ENCODE data around the gene FUT8.
"Not testable (repeated sequence)": the region's sequence is repeated elsewhere in the genome, so short reads cannot be mapped to it uniquely, and the experiment has no call there.

Gene FUT8

GRCh38 chr14:65620195-65620594 is 207.7 kb downstream of the FUT8 start:
- no peak for DNase-seq (ENCODE audit: low read depth in 2 of 2)

DNA sequence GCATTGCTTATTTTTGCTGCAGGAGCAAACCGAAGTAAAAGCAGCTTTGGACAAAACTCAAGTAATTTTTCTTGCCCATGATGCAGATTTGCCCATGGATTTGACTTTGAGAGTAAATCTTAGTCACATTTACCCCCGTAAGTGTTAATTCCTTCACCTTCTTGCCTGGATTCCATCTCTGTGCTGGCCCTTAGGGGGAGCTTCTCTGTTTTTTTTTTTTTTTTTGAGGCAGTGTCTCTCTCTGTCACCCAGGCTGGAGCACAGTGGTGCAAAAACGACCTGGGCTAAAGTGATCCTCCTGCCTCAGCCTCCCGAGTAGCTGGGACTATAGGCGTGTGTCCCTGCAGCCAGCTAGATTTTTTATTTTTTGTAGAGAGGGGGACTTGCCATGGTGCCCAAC is 210.2 kb downstream of the FUT8 start:
- DNase-seq (ENCODE audit: low read depth in 2 of 2), result no peak

DNA sequence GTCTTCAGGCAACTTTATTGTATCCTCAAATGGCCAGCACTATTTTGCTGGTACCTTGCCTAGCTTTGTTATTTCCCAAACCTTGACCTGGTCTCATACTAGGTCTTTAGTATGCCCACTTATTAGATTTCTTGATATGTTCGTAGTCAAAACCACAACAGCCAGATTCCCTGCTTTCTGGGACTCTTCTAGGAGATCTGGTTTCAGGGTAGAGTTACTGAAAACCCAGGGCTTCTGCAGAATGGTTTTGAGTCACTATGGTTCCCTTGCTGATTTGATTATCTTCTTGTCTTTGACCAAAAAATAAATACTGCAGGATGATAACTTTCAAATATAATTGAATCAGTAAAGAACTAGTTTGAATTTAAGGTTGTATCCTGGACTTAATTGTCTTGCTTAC is 211.2 kb downstream of the FUT8 start:
- DNase-seq (ENCODE audit: low read depth in 2 of 2), result no peak

- DNase-seq (ENCODE audit: low read depth in 2 of 2), result no peak
Measured at GRCh38 chr14:65627315-65627714, 214.8 kb downstream of the FUT8 start.

GRCh38 chr14:65628664-65629063 is 216.1 kb downstream of the FUT8 start:
- no peak for DNase-seq (ENCODE audit: low read depth in 2 of 2)

GRCh38 chr14:65631040-65631439 is 218.5 kb downstream of the FUT8 start:
- no peak for DNase-seq (ENCODE audit: low read depth in 2 of 2)

- DNase-seq (ENCODE audit: low read depth in 2 of 2), result no peak
Measured at GRCh38 chr14:65632487-65632886, 220.0 kb downstream of the FUT8 start.

- DNase-seq (ENCODE audit: low read depth in 2 of 2), result not testable (repeated sequence)
Measured at GRCh38 chr14:65633666-65634065, 221.1 kb downstream of the FUT8 start.

GRCh38 chr14:65637780-65638179 is 225.2 kb downstream of the FUT8 start:
- peak in 1 of 2 experiments; percentile 29 for DNase-seq (ENCODE audit: low read depth in 2 of 2)

DNA sequence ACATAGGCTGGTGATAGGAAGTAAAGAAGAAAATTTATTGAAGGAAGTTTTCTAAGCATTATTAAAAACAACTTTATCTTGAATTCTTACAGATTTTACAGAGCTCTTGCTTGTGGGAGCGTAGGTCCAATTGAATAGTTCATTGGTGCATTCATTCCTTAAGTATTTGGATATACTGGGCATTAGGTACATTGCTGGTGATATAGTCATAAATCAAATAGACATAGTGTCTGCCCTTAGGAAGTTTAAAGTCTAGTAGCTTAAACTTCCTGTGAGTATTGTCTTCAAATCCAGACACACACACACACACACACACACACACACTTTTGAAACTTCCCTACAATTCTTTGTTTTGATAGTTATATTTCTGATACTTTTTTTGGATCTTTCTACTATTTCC is 226.7 kb downstream of the FUT8 start:
- no peak for DNase-seq (ENCODE audit: low read depth in 2 of 2)

GRCh38 chr14:65650826-65651225 is 238.3 kb downstream of the FUT8 start:
- DNase-seq (ENCODE audit: low read depth in 2 of 2), result no peak

GRCh38 chr14:65656554-65656953 is 244.0 kb downstream of the FUT8 start:
- no peak for DNase-seq (ENCODE audit: low read depth in 2 of 2)

DNA sequence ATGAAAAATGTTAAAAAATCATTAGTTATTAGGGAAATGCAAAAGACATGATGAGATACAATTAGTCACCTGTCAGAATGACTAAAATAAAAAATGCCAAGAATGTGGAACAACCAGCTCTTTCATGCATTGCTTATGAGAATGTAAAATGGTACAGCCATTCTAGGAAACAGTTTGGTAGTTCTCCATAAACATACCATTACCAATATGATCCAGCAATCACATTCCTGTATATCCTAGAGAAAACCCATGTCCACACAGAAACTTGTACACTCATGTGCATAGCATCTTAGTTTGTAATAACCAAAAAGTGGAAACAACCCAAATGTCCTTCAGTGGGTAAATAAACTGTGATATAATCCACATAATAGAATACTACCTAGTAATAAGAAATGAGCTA is 245.7 kb downstream of the FUT8 start:
- no peak for DNase-seq (ENCODE audit: low read depth in 2 of 2)

DNA sequence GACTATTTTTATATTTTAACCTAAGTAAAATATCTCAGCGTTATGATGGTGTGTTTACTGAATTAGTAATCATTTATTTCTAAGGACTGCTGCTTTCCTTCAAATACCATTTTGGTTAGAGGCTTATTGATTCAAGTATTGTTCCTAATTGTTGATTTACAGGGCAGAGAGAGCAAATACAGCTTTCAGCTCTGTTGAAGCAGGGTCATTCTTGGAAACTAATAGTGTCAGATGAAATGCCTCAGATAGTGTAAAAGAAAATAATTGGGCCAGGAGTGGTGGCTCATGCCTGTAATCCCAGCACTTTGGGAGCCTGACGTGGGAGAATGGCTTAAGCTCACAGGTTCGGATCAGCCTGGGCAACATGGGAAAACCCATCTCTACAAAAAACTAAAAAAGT is 249.3 kb downstream of the FUT8 start:
- DNase-seq (ENCODE audit: low read depth in 2 of 2), result no peak

GRCh38 chr14:65664436-65664835 is 251.9 kb downstream of the FUT8 start:
- DNase-seq (ENCODE audit: low read depth in 2 of 2), result no peak

DNA sequence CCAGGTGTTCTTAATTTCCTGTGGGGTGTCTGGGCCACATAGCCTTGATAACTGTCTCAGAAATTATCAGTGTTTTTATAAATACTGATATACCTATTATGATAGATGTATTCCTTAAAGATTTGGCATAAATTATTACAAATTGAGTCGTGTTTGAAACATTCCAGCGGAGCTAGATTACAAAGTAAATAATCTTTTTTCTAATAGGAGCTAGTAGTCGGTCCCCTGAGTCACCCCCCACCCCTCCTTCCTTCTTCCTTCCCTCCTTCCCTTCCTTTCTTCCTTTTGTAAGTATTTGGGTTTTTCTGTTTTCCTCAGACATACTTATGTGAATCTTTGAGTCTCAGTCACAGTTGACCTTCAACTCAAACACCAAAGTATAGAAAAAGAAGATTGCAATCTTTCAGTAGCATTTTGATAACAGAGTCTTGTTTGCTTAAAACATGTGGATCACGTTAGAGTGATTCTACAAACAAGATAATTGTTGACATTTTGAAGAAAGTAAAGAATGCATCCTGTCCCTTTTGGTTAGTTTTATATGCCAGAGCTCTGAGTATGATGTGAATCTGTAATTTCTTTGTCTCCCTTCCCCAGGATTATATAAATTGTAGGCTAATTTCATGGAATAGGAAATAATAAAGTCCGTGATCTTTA is 264.0 kb downstream of the FUT8 start:
- no peak for DNase-seq (ENCODE audit: low read depth in 2 of 2)

GRCh38 chr14:65685572-65685971 is 273.0 kb downstream of the FUT8 start:
- no peak for DNase-seq (ENCODE audit: low read depth in 2 of 2)

DNA sequence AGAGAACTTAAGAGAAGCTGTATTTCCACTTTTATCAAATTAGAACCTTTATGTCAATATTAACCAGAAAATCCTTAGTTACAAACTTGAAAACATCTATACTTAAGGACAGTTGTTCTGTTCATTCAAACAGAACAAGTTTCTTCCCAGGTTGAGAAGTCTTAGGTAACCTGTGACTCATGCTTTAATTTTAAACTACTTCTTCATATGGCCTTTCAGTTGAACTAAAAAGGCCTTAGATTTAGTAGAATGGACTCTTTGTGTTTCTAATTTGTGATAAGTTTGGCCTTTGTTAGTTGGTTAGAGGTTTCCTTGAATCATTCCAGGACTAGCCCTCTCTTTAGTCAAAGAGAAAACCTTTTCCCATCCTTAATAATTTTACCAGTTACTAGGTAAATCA is 274.2 kb downstream of the FUT8 start:
- no peak for DNase-seq (ENCODE audit: low read depth in 2 of 2)

DNA sequence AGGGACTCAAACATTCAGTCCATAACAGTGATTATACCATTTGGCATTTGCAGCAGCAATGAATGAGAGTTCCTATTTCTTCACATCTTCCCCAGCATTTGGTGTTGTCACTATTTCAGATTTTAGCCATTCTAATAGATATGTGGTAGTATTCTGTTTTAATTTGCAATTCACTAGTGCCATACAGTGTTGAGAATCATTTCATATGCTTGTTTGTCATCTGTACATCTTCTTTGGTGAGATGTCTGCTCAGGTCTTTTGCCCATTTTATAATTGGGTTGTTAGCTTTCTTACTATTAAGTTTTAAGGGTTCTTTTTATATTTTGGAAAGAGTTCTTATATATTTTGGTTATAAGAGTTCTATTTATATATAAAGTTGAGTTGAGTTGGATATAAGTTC is 276.5 kb downstream of the FUT8 start:
- no peak for DNase-seq (ENCODE audit: low read depth in 2 of 2)

- DNase-seq (ENCODE audit: low read depth in 2 of 2), result not testable (repeated sequence)
Measured at GRCh38 chr14:65692566-65692965, 280.0 kb downstream of the FUT8 start.

GRCh38 chr14:65696801-65697200 is 284.3 kb downstream of the FUT8 start:
- DNase-seq (ENCODE audit: low read depth in 2 of 2), result no peak

DNA sequence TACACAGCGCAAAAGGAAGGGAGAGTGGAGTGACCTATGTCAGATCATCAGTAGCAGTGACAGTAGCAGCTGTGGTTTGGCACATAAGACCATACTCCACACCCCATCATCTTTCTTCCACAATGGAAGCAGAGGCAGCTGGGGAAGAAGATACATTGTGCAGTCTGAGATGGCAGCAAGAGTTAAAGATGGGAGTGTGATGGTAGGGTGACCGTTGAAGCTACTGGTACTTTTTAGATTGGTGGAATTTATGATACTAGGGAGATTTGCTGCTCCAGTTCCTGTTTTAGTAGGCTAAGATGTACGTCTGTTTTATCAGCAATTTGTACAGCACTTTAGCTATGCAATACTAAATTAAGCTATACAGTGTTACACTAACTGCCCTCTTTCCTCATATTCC is 291.0 kb downstream of the FUT8 start:
- DNase-seq (ENCODE audit: low read depth in 2 of 2), result no peak

DNA sequence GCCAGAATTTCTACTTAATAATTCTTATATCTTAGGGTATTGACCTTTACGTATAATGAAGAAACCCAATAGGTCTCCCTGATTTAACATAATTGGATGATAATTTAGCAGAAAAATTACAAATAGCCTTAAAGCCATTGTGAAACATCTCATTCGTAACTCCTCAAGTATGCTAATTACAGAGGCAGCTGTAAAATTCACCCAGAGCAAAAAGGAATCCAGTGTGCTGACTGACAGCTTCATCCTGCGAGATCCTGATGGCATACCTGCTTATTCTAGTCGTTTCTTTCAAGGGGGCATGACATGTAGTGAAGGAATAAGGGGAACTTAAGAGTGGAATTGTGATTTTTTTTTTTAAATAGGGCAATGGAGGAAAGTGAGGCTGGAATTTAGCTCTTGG is 291.5 kb downstream of the FUT8 start:
- no peak for DNase-seq (ENCODE audit: low read depth in 2 of 2)

DNA sequence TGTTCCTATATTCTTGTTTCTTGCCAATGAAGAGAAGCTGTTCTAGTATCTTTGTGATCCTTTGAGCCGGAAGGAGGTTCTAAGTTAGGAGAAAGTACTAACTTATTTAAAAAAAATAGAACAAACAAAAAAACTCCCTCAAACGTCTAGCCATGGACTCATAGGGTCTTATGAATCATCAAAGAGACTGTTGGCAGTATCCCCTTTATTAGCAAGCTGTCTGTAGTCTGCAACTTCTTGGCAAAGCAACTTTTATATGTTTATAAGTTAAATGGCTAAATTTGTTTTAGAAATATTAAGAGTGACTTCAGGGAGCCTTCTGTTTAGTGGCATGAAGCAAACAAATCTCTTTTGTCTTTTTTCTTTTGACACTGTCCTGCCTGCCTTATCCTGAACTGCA is 291.9 kb downstream of the FUT8 start:
- no peak for DNase-seq (ENCODE audit: low read depth in 2 of 2)
